ENCODE data around the gene BRD1. TPM values are rescaled to one million over a fixed set of nuclear protein-coding genes. Genes with fewer than 3 reads are reported as not detected.

The BRD1 gene
- total and polyA plus RNA-seq, 9 of the 15 experiments (the other 6 are each of a cell fraction or from before 2014, with no cell fraction given): 0.42 to 17.6 (median 5.5) TPM

DNA sequence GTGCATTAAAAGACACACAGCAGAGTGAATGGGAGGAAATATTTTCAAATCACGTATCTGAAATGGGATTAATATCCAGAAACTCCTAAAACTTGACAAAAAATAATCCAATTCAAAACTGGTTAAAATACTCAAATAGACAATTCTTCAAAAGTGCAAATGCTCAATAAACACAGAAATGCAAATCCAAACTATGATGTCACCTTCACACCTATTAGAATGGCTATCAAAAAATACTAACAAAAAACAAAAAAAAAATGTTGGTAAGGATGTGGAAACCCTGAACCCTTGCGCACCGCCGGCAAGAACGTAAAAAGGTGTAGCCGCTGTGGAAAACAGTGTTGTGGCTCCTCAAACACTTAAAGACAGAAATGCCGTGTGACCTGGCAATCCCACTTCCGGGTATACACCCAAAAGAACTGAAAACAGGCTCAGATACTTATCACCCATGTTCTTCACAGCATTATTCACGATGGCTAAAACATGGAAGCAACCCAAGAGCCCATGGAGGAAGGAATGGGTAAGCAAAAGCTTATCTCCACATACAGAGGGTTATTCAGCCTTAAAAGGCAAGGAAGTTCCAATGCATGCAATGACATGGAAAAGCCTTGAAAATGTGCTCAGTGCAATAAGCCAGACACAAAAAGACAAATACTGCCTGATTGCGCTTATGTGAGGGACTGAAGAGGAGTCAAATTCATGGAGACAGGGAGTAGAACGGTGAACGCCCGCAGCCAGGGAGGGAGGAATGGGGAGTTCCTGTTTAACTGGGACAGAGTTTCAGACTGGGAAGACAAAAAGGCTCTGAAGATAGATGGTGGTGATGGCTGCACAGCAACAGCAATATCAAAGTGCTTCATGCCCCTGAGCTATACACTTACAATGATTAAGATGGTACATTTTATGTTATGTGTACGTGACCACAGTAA is 19.6 kb downstream of the BRD1 start (continued):
- TF ChIP-seq, protein P1, sequence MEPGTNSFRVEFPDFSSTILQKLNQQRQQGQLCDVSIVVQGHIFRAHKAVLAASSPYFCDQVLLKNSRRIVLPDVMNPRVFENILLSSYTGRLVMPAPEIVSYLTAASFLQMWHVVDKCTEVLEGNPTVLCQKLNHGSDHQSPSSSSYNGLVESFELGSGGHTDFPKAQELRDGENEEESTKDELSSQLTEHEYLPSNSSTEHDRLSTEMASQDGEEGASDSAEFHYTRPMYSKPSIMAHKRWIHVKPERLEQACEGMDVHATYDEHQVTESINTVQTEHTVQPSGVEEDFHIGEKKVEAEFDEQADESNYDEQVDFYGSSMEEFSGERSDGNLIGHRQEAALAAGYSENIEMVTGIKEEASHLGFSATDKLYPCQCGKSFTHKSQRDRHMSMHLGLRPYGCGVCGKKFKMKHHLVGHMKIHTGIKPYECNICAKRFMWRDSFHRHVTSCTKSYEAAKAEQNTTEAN (CRISPR knock-in tag; IDR thresholded peaks at IDR 0.05): no peak
- TF ChIP-seq RUNX1 (IDR thresholded peaks at IDR 0.05; ENCODE audit: low read depth): no peak
- TF ChIP-seq, protein P2, sequence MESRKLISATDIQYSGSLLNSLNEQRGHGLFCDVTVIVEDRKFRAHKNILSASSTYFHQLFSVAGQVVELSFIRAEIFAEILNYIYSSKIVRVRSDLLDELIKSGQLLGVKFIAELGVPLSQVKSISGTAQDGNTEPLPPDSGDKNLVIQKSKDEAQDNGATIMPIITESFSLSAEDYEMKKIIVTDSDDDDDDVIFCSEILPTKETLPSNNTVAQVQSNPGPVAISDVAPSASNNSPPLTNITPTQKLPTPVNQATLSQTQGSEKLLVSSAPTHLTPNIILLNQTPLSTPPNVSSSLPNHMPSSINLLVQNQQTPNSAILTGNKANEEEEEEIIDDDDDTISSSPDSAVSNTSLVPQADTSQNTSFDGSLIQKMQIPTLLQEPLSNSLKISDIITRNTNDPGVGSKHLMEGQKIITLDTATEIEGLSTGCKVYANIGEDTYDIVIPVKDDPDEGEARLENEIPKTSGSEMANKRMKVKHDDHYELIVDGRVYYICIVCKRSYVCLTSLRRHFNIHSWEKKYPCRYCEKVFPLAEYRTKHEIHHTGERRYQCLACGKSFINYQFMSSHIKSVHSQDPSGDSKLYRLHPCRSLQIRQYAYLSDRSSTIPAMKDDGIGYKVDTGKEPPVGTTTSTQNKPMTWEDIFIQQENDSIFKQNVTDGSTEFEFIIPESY (CRISPR knock-in tag; IDR thresholded peaks at IDR 0.05): peak; percentile 42; the same call in 1 of the 2 replicates
- no peak for TF ChIP-seq IFI16 (CRISPR knock-in tag; IDR thresholded peaks at IDR 0.05)

DNA sequence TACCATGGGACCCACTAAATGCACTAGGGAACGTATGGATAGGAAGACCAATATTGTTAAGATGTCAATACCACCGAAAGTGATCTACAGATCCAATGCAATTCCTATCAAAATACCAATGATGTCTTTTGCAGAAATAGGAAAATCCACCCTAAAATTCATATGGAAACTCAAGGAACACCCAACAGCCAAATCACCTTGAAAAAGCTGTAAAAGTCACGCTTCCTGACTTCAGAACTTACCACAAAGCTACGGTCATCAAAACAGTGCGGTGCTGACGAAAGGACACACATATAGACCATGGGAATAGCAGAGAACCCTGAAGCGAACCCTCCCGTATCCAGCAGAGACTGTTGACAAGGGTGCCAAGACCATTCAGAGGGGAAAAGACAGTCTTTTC is 20.5 kb downstream of the BRD1 start:
- intact Hi-C loops (cut with micrococcal nuclease) (no loop called here), in situ Hi-C loops (cut with MboI) (no loop called here)
- Histone ChIP-seq H3K9ac (ENCODE audit: insufficient read depth in 1 of 2, low read depth in 2 of 2, low read length in 2 of 2) (peak overlapping the region in 1 of 2 experiments; percentile 63; a peak in 2 of 4 replicates), H3K9me3 (replicated peaks; ENCODE audit: control insufficient read depth, insufficient read depth, low read depth, low read length) (no peaks in the 10 kb centered on the region), H2AFZ (ENCODE audit: low read depth, low read length) (no peak overlapping the region), H3K4me1 (replicated peaks in 1 of 2; ENCODE audit: control insufficient read depth in 2 of 2, insufficient read depth in 2 of 2, low read length in 2 of 2) (peaks cover 34 to 43% of the 10 kb centered on the region in 2 experiments), H3K4me3 (no peak overlapping the region), H3K79me2 (ENCODE audit: control insufficient read depth, insufficient read depth, low read length) (peaks cover 95% of the 10 kb centered on the region), H3K9me1 (ENCODE audit: control insufficient read depth, insufficient read depth, low read length) (no peaks in the 10 kb centered on the region), H4K20me1 (replicated peaks; ENCODE audit: control insufficient read depth, insufficient read depth, low read length) (no peaks in the 10 kb centered on the region; the same call in 1 of the 2 replicates), H3K36me3 (ENCODE audit: control insufficient read depth, insufficient read depth, low read length) (peaks cover 21% of the 10 kb centered on the region), H3K27me3 (ENCODE audit: control insufficient read depth in 2 of 2, insufficient read depth in 2 of 2, low read length in 2 of 2) (no peaks in the 10 kb centered on the region), H3K27ac (ENCODE audit: extremely low read depth, low read depth, low read length) (peak overlapping the region; percentile 97), H3K4me2 (ENCODE audit: insufficient read depth, low read length) (peak overlapping the region; percentile 81; the same call in 1 of the 2 replicates)
- DNase-seq (ENCODE audit: extremely low read depth in 1 of 4, low spot score in 3 of 4): no peak
- no peak for FAIRE-seq
- no TSS peak for BruUV-seq (replicated peaks)
- no peak for ATAC-seq
- POLR2A ChIA-PET: no interaction called here
- CTCF ChIA-PET (ENCODE audit: low intra/inter-chr PET ratio): no interaction called here
- WGBS (ENCODE audit: insufficient coverage, low coverage, missing lambda C conversion rate): 96% methylated on average over 8 of the region's 8 CpGs
- TF ChIP-seq FOXA3 (CRISPR knock-in tag; conservative IDR thresholded peaks at IDR 0.05 in 1 of 2, IDR thresholded peaks at IDR 0.05 in 1 of 2) (no peak), MED1 (CRISPR knock-in tag; IDR thresholded peaks at IDR 0.05; ENCODE audit: borderline replicate concordance) (no peak), MYNN (IDR thresholded peaks at IDR 0.05) (no peak), MYNN (CRISPR knock-in tag; IDR thresholded peaks at IDR 0.05) (no peak), TAF7 (tag; IDR thresholded peaks at IDR 0.05) (no peak), ZNF695 (CRISPR knock-in tag; IDR thresholded peaks at IDR 0.05) (no peak), ZNF184 (CRISPR knock-in tag; IDR thresholded peaks at IDR 0.05) (no peak)
- TF ChIP-seq, protein P3, sequence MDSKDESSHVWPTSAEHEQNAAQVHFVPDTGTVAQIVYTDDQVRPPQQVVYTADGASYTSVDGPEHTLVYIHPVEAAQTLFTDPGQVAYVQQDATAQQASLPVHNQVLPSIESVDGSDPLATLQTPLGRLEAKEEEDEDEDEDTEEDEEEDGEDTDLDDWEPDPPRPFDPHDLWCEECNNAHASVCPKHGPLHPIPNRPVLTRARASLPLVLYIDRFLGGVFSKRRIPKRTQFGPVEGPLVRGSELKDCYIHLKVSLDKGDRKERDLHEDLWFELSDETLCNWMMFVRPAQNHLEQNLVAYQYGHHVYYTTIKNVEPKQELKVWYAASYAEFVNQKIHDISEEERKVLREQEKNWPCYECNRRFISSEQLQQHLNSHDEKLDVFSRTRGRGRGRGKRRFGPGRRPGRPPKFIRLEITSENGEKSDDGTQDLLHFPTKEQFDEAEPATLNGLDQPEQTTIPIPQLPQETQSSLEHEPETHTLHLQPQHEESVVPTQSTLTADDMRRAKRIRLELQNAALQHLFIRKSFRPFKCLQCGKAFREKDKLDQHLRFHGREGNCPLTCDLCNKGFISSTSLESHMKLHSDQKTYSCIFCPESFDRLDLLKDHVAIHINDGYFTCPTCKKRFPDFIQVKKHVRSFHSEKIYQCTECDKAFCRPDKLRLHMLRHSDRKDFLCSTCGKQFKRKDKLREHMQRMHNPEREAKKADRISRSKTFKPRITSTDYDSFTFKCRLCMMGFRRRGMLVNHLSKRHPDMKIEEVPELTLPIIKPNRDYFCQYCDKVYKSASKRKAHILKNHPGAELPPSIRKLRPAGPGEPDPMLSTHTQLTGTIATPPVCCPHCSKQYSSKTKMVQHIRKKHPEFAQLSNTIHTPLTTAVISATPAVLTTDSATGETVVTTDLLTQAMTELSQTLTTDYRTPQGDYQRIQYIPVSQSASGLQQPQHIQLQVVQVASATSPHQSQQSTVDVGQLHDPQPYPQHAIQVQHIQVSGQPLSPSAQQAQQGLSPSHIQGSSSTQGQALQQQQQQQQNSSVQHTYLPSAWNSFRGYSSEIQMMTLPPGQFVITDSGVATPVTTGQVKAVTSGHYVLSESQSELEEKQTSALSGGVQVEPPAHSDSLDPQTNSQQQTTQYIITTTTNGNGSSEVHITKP (IDR thresholded peaks at IDR 0.05; ENCODE audit: partially characterized antibody): no peak

Measured in K562 (cell line).